ENCODE data around the gene RGS3. TPM values are rescaled to one million over a fixed set of nuclear protein-coding genes. Genes with fewer than 3 reads are reported as not detected.

RGS3 gene
- total RNA-seq, 4 donors from 2014 or later = 16.2 to 75.6 (median 54.9) TPM

GRCh38 chr9:113584428-113585084 lies 121.0 kb downstream of the RGS3 start:
- no peaks in the 10 kb centered on the region for H3K9me3 ChIP-seq
- no peak overlapping the region for H3K27ac ChIP-seq
- TF ChIP-seq POLR2A (IDR thresholded peaks at IDR 0.05) (no peak), CTCF (IDR thresholded peaks at IDR 0.05) (no peak)
- DNase-seq = no peak
- H3K4me1 ChIP-seq = peaks cover 0 to 12% of the 10 kb centered on the region in 2 donors
- no peaks in the 10 kb centered on the region for H3K27me3 ChIP-seq
- intact Hi-C loops (cut with DNase I; ENCODE audit: low total_unique reads) = loop anchor here (5.0 kb wide), 1 partner anchor 137 kb away; no protein-coding TSS in a partner anchor
- H3K4me3 ChIP-seq = no peak overlapping the region
- H3K36me3 ChIP-seq = no peaks in the 10 kb centered on the region

GRCh38 chr9:113585085-113585442 lies 121.5 kb downstream of the RGS3 start:
- Histone ChIP-seq H3K27ac (no peak overlapping the region), H3K4me1 (peaks cover 0 to 12% of the 10 kb centered on the region in 2 donors), H3K27me3 (no peaks in the 10 kb centered on the region), H3K9me3 (no peaks in the 10 kb centered on the region), H3K36me3 (no peaks in the 10 kb centered on the region), H3K4me3 (no peak overlapping the region)
- TF ChIP-seq CTCF (IDR thresholded peaks at IDR 0.05) = no peak
- intact Hi-C loops (cut with DNase I; ENCODE audit: low total_unique reads) = loop anchor here (5.0 kb wide), 1 partner anchor 138 kb away; no protein-coding TSS in a partner anchor
- no peak for DNase-seq

- TF ChIP-seq POLR2A (IDR thresholded peaks at IDR 0.05) = no peak
- no peak for TF ChIP-seq CTCF (IDR thresholded peaks at IDR 0.05)
- DNase-seq = no peak
- Histone ChIP-seq H3K36me3 (no peaks in the 10 kb centered on the region), H3K27me3 (no peaks in the 10 kb centered on the region), H3K27ac (no peak overlapping the region), H3K9me3 (no peaks in the 10 kb centered on the region), H3K4me1 (peaks cover 0 to 12% of the 10 kb centered on the region in 2 donors), H3K4me3 (no peak overlapping the region)
- intact Hi-C loops (cut with DNase I; ENCODE audit: low total_unique reads) = loop anchor here (5.0 kb wide), 1 partner anchor 138 kb away; no protein-coding TSS in a partner anchor
Observed at GRCh38 chr9:113585555-113585954, 122.0 kb downstream of the RGS3 start.

GRCh38 chr9:113587471-113588031 lies 124.0 kb downstream of the RGS3 start:
- Histone ChIP-seq H3K27ac (peak overlapping the region in 1 of 2 donors; percentile 58), H3K4me1 (peaks cover 0 to 4% of the 10 kb centered on the region in 2 donors), H3K9me3 (no peaks in the 10 kb centered on the region), H3K4me3 (no peak overlapping the region), H3K27me3 (no peaks in the 10 kb centered on the region), H3K36me3 (no peaks in the 10 kb centered on the region)
- peak; percentile 38 to 64 (median 56) for TF ChIP-seq CTCF (IDR thresholded peaks at IDR 0.05)
- TF ChIP-seq POLR2A (IDR thresholded peaks at IDR 0.05) = no peak
- DNase-seq = peak; percentile 56 to 67
- intact Hi-C loops (cut with DNase I; ENCODE audit: low total_unique reads) = loop anchor here (5.0 kb wide), 1 partner anchor 140 kb away; no protein-coding TSS in a partner anchor

GRCh38 chr9:113588242-113588810 lies 124.8 kb downstream of the RGS3 start:
- intact Hi-C loops (cut with DNase I; ENCODE audit: low total_unique reads) = loop anchor here (5.0 kb wide), 1 partner anchor 141 kb away; no protein-coding TSS in a partner anchor
- Histone ChIP-seq H3K36me3 (no peaks in the 10 kb centered on the region), H3K4me1 (peaks cover 0 to 4% of the 10 kb centered on the region in 2 donors), H3K4me3 (no peak overlapping the region), H3K27me3 (no peaks in the 10 kb centered on the region), H3K27ac (peak overlapping the region in 1 of 2 donors; percentile 58), H3K9me3 (no peaks in the 10 kb centered on the region)
- DNase-seq = no peak
- no peak for TF ChIP-seq CTCF (IDR thresholded peaks at IDR 0.05)
- no peak for TF ChIP-seq POLR2A (IDR thresholded peaks at IDR 0.05)
